Mononuclear cell (primary cell): Measurements from ENCODE around the gene SLC49A3. TPM values are rescaled to one million over a fixed set of nuclear protein-coding genes. Genes with fewer than 3 reads are reported as not detected.
A peak's percentile ranks its signal among the peaks of the same experiment; 100 is the strongest.
"Not testable (repeated sequence)": the region's sequence is repeated elsewhere in the genome, so short reads cannot be mapped to it uniquely, and the experiment has no call there.

Source experiments
- H3K27me3 ChIP-seq: 2 replicates; pipeline ENCODE4 v1.6.0; 2011; ENCODE audit warnings: low read length, control low read depth; ENCODE audit not compliant: insufficient read depth
- H3K4me1 ChIP-seq: 2 replicates; pipeline ENCODE4 v1.5.1; 2011; ENCODE audit warnings: mild to moderate bottlenecking, low read length, control low read depth; ENCODE audit not compliant: insufficient read depth
- H3K4me3 ChIP-seq: 2 replicates; pipeline ENCODE4 v1.5.1; 2011; ENCODE audit warnings: mild to moderate bottlenecking, low read length, moderate library complexity
- H3K9me3 ChIP-seq: 2 replicates; pipeline ENCODE4 v1.5.1; 2011; ENCODE audit warnings: low read depth, mild to moderate bottlenecking, control low read depth, low read length
- total RNA-seq: library from RNA; depleted of rRNA; stranded (reverse); fragments of >200 nt; gene quantifications from one replicate; pipeline ENCODE4 v1.2.3, GENCODE V29; 2012

The SLC49A3 gene
- total RNA-seq, 1 donor = 2.9 TPM

- Histone ChIP-seq H3K4me3 (peak overlapping the region; percentile 43), H3K9me3 (no peaks in the 10 kb centered on the region), H3K4me1 (peaks cover 19% of the 10 kb centered on the region), H3K27me3 (no peaks in the 10 kb centered on the region)
These were observed 15.4 kb downstream of the SLC49A3 start for GRCh38 chr4:673349-674091.

- Histone ChIP-seq H3K4me3 (no peak overlapping the region), H3K4me1 (peaks cover 19% of the 10 kb centered on the region), H3K9me3 (no peaks in the 10 kb centered on the region), H3K27me3 (no peaks in the 10 kb centered on the region)
These were observed 17.2 kb downstream of the SLC49A3 start for GRCh38 chr4:671769-672168.

GRCh38 chr4:669806-670559 is 19.0 kb downstream of the SLC49A3 start:
- H3K4me3 ChIP-seq, H3K9me3 ChIP-seq, H3K27me3 ChIP-seq: not testable (repeated sequence)
- H3K4me1 ChIP-seq = peaks cover 13% of the 10 kb centered on the region

GRCh38 chr4:668219-668618 is 20.7 kb downstream of the SLC49A3 start:
- not testable (repeated sequence) for H3K27me3 ChIP-seq, H3K4me3 ChIP-seq, H3K9me3 ChIP-seq
- H3K4me1 ChIP-seq = peaks cover 12% of the 10 kb centered on the region

- Histone ChIP-seq H3K9me3 (no peaks in the 10 kb centered on the region), H3K4me3 (no peak overlapping the region), H3K4me1 (peaks cover 12% of the 10 kb centered on the region), H3K27me3 (no peaks in the 10 kb centered on the region)
These were observed 21.4 kb downstream of the SLC49A3 start for GRCh38 chr4:667545-667925.

- Histone ChIP-seq H3K27me3 (no peaks in the 10 kb centered on the region), H3K4me1 (peaks cover 12% of the 10 kb centered on the region), H3K4me3 (no peak overlapping the region), H3K9me3 (no peaks in the 10 kb centered on the region)
These were observed 22.0 kb downstream of the SLC49A3 start for GRCh38 chr4:666822-667544.

GRCh38 chr4:666436-666810 is 22.5 kb downstream of the SLC49A3 start:
- Histone ChIP-seq H3K4me3 (no peak overlapping the region), H3K27me3 (no peaks in the 10 kb centered on the region), H3K9me3 (no peaks in the 10 kb centered on the region), H3K4me1 (peaks cover 12% of the 10 kb centered on the region)

- Histone ChIP-seq H3K9me3 (no peaks in the 10 kb centered on the region), H3K4me1 (peaks cover 12% of the 10 kb centered on the region), H3K27me3 (no peaks in the 10 kb centered on the region), H3K4me3 (no peak overlapping the region)
These were observed 23.1 kb downstream of the SLC49A3 start for GRCh38 chr4:665751-666435.

GRCh38 chr4:665381-665750 is 23.6 kb downstream of the SLC49A3 start:
- no peaks in the 10 kb centered on the region for H3K9me3 ChIP-seq
- H3K4me3 ChIP-seq = no peak overlapping the region
- H3K27me3 ChIP-seq = no peaks in the 10 kb centered on the region
- H3K4me1 ChIP-seq = peaks cover 12% of the 10 kb centered on the region

- Histone ChIP-seq H3K4me3 (no peak overlapping the region), H3K9me3 (no peaks in the 10 kb centered on the region), H3K27me3 (no peaks in the 10 kb centered on the region), H3K4me1 (peaks cover 12% of the 10 kb centered on the region)
These were observed 24.2 kb downstream of the SLC49A3 start for GRCh38 chr4:664713-665231.

GRCh38 chr4:663438-664428 is 25.2 kb downstream of the SLC49A3 start:
- H3K9me3 ChIP-seq = no peaks in the 10 kb centered on the region
- H3K4me3 ChIP-seq = peak overlapping the region; percentile 61
- H3K4me1 ChIP-seq = peaks cover 12% of the 10 kb centered on the region

GRCh38 chr4:663046-663437 is 25.9 kb downstream of the SLC49A3 start:
- Histone ChIP-seq H3K27me3 (no peaks in the 10 kb centered on the region), H3K4me3 (peak overlapping the region; percentile 61), H3K9me3 (no peaks in the 10 kb centered on the region), H3K4me1 (peaks cover 12% of the 10 kb centered on the region)

More at GRCh38 chr4:663438-664428, 25.2 kb downstream of the SLC49A3 start:
- H3K27me3 ChIP-seq = no peaks in the 10 kb centered on the region

- Histone ChIP-seq H3K4me1 (peaks cover 12% of the 10 kb centered on the region), H3K9me3 (no peaks in the 10 kb centered on the region), H3K27me3 (no peaks in the 10 kb centered on the region), H3K4me3 (no peak overlapping the region)
These were observed 26.8 kb downstream of the SLC49A3 start for GRCh38 chr4:661881-662761.
